SK-N-SH (cell line): ENCODE data around the gene RAB20. TPM values are rescaled to one million over a fixed set of nuclear protein-coding genes. Genes with fewer than 3 reads are reported as not detected.

Experiments
- CTCF ChIA-PET: fragments of 300-600, 350-600 bp; formaldehyde crosslinking; extraction: SDS; loops from one replicate; lab custom pipeline; 2021; lab: Yijun Ruan, JAX
- POLR2A ChIA-PET: fragments of 350-600 bp; sonication (Branson Sonifier 250); formaldehyde crosslinking; extraction: SDS; loops from one replicate; lab custom pipeline; 2020; ENCODE audit warnings: antibody characterized with exemption, inconsistent platforms; lab: Yijun Ruan, JAX
- DNase-seq: peaks from one replicate; pipeline ENCODE4 v3.0.0; 2012
- H2AFZ ChIP-seq: fragments of 200-600 bp; sonication (generic); 2 replicates; pipeline ENCODE4 v1.8.1; 2016; ENCODE audit warnings: antibody characterized with exemption, mild to moderate bottlenecking, low read depth
- H3F3A ChIP-seq: fragments of 200-600 bp; sonication (generic); replicated peaks from 2 replicates; pipeline ENCODE3; 2016; ENCODE audit warnings: antibody characterized with exemption, mild to moderate bottlenecking; ENCODE audit not compliant: insufficient read depth
- H3K27ac ChIP-seq, 2 experiments: fragments of 200-500 bp in 1 of 2; fragments of 200-600 bp in 1 of 2; sonication (Bioruptor generic) in 1 of 2; sonication (generic), shearing (Covaris generic) in 1 of 2; 2 replicates each; pipeline versions ENCODE4 v1.5.1 to v1.6.1; 2014 to 2016; ENCODE audit warnings: low read depth in 2 of 2, inconsistent platforms in 1 of 2, low read length in 1 of 2, mild to moderate bottlenecking in 1 of 2, mixed read lengths in 1 of 2
- H3K27me3 ChIP-seq: fragments of 200-600 bp; sonication (generic), shearing (Covaris generic); 2 replicates; pipeline ENCODE4 v1.6.1; 2016; ENCODE audit warnings: mixed run types; ENCODE audit not compliant: insufficient read depth
- H3K36me3 ChIP-seq, 2 experiments: fragments of 200-500 bp in 1 of 2; fragments of 200-600 bp in 1 of 2; sonication (Bioruptor generic) in 1 of 2; sonication (generic) in 1 of 2; replicated peaks in 1 of 2; 2 replicates each; pipeline versions ENCODE3 to v1.5.1; 2014 to 2016; ENCODE audit warnings: low read length in 1 of 2, mild to moderate bottlenecking in 1 of 2; ENCODE audit not compliant: insufficient read depth in 2 of 2, control insufficient read depth in 1 of 2
- H3K4me1 ChIP-seq, 2 experiments: fragments of 200-500 bp in 1 of 2; fragments of 200-600 bp in 1 of 2; sonication (Bioruptor generic) in 1 of 2; sonication (generic), shearing (Covaris generic) in 1 of 2; 2 replicates each; pipeline versions ENCODE4 v1.5.1 to v1.6.1; 2014 to 2016; ENCODE audit warnings: low read depth in 1 of 2, low read length in 1 of 2, mixed run types in 1 of 2; ENCODE audit not compliant: insufficient read depth in 2 of 2, control insufficient read depth in 1 of 2
- H3K4me2 ChIP-seq: fragments of 200-600 bp; sonication (generic), shearing (Covaris generic); 2 replicates; pipeline ENCODE4 v1.6.1; 2017; ENCODE audit warnings: mixed run types
- H3K4me3 ChIP-seq, 2 experiments: fragments of 200-500 bp in 1 of 2; fragments of 200-600 bp in 1 of 2; sonication (Bioruptor generic) in 1 of 2; sonication (generic), shearing (Covaris generic) in 1 of 2; 2 replicates each; pipeline versions ENCODE4 v1.5.1 to v1.8.1; 2014 to 2016; ENCODE audit warnings: low read depth in 2 of 2, inconsistent platforms in 1 of 2, low read length in 1 of 2, mild to moderate bottlenecking in 1 of 2, mixed read lengths in 1 of 2, moderate library complexity in 1 of 2
- H3K79me2 ChIP-seq: fragments of 200-600 bp; sonication (generic); 2 replicates; pipeline ENCODE4 v1.8.1; 2017; ENCODE audit warnings: mild to moderate bottlenecking; ENCODE audit not compliant: insufficient read depth
- H3K9ac ChIP-seq: fragments of 200-600 bp; sonication (generic); 2 replicates; pipeline ENCODE4 v1.6.1; 2017; ENCODE audit warnings: mixed run types
- H3K9me2 ChIP-seq: fragments of 200-600 bp; sonication (generic); 2 replicates; pipeline ENCODE4 v1.6.1; 2017; ENCODE audit warnings: mixed run types
- H3K9me3 ChIP-seq: fragments of 200-600 bp; sonication (generic); 2 replicates; pipeline ENCODE4 v1.6.1; 2017; ENCODE audit warnings: mixed run types, mild to moderate bottlenecking, moderate library complexity
- H4K20me1 ChIP-seq: fragments of 200-600 bp; sonication (generic); 2 replicates; pipeline ENCODE4 v1.6.1; 2017; ENCODE audit warnings: mild to moderate bottlenecking, mixed run types; ENCODE audit not compliant: insufficient read depth
- EP300 ChIP-seq, 2 experiments: IDR thresholded peaks; 2 replicates each; pipeline versions ENCODE4 v1.4.0 to v1.6.1; 2012; ENCODE audit warnings: borderline replicate concordance in 1 of 2, low read depth in 1 of 2, low read length in 1 of 2
- FOXM1 ChIP-seq: IDR thresholded peaks from 2 replicates; pipeline ENCODE4 v1.4.0; 2012; ENCODE audit warnings: low read depth, mild to moderate bottlenecking
- MEF2A ChIP-seq: IDR thresholded peaks from 2 replicates; pipeline ENCODE4 v1.4.0; 2012; ENCODE audit warnings: low read depth, borderline replicate concordance
- NFIC ChIP-seq: IDR thresholded peaks from 2 replicates; pipeline ENCODE4 v1.4.0; 2012; ENCODE audit warnings: borderline replicate concordance
- NRF1 ChIP-seq: IDR thresholded peaks from 2 replicates; pipeline ENCODE4 v1.6.1; 2012; ENCODE audit warnings: low read depth, mild to moderate bottlenecking, low read length
- RCOR1 ChIP-seq: fragments of 150-350 bp; IDR thresholded peaks from 2 replicates; pipeline ENCODE4 v1.6.1; 2017; ENCODE audit warnings: antibody characterized with exemption, low read length
- WGBS: methylation state at CpG from one replicate; pipeline ENCODE4 v1.1.6; 2017; ENCODE audit warnings: low lambda C conversion rate; 5-methylcytosine and 5-hydroxymethylcytosine counted together
- polyA plus RNA-seq, 3 experiments: library from polyadenylated mRNA; depleted of rRNA; stranded (reverse); fragments of >200 nt; gene quantifications; 2 replicates each; pipeline ENCODE4 v1.2.3, GENCODE V29; 2012
- TF ChIP-seq, protein P1 (sequence below): fragments of 150-350 bp; IDR thresholded peaks from 2 replicates; pipeline ENCODE4 v1.6.1; 2017; ENCODE audit warnings: antibody characterized with exemption, low read length, low read depth, borderline replicate concordance
- TF ChIP-seq, protein P2 (sequence below): fragments of 150-350 bp; IDR thresholded peaks from 2 replicates; pipeline ENCODE4 v1.6.1; 2016; ENCODE audit warnings: mild to moderate bottlenecking, low read depth, low read length
- TF ChIP-seq, protein P3 (sequence below): fragments of 200-600 bp; sonication (generic); IDR thresholded peaks from 2 replicates; pipeline ENCODE4 v1.6.1; 2017; ENCODE audit warnings: antibody characterized with exemption, mild to moderate bottlenecking, moderate library complexity
- TF ChIP-seq, protein P4 (sequence below): IDR thresholded peaks from 2 replicates; pipeline ENCODE4 v1.4.0; 2012; ENCODE audit warnings: low read depth, borderline replicate concordance

The RAB20 gene
- polyA plus RNA-seq, 1 of the 3 experiments (the other 2 are of a cell fraction), result 5.2 TPM

DNA sequence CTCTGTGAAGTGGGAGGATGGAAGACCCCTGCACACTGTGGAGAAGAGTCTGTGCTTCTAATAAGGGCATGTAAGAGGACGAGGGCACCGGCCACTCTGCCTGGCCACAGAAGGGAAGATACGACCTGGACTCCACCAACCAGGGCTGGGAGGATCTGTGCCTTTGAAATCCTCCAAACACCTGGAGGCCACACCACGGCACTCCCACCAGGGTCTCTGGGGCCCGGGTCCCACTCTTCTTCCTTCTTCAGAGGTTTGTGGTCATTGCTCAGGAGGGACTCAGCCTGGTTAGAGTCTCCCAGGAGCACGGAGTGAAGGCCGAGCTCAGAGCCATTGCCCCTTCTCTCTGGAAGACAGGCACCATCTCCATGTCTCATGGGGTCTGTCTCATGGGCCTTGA lies 42.0 kb downstream of the RAB20 start:
- no peak overlapping the region for H3K9ac ChIP-seq
- WGBS, result 93% methylated on average over 3 of the region's 7 CpGs
- TF ChIP-seq FOXM1 (no peak), NFIC (no peak), EP300 (IDR thresholded peaks at IDR 0.05; ENCODE audit: borderline replicate concordance in 1 of 2, low read depth in 1 of 2, low read length in 1 of 2) (no peak), RCOR1 (no peak), MEF2A (no peak)
- TF ChIP-seq, protein P1, sequence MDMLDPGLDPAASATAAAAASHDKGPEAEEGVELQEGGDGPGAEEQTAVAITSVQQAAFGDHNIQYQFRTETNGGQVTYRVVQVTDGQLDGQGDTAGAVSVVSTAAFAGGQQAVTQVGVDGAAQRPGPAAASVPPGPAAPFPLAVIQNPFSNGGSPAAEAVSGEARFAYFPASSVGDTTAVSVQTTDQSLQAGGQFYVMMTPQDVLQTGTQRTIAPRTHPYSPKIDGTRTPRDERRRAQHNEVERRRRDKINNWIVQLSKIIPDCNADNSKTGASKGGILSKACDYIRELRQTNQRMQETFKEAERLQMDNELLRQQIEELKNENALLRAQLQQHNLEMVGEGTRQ, result no peak
- TF ChIP-seq, protein P2, sequence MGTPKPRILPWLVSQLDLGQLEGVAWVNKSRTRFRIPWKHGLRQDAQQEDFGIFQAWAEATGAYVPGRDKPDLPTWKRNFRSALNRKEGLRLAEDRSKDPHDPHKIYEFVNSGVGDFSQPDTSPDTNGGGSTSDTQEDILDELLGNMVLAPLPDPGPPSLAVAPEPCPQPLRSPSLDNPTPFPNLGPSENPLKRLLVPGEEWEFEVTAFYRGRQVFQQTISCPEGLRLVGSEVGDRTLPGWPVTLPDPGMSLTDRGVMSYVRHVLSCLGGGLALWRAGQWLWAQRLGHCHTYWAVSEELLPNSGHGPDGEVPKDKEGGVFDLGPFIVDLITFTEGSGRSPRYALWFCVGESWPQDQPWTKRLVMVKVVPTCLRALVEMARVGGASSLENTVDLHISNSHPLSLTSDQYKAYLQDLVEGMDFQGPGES, result no peak
- TF ChIP-seq, protein P3, sequence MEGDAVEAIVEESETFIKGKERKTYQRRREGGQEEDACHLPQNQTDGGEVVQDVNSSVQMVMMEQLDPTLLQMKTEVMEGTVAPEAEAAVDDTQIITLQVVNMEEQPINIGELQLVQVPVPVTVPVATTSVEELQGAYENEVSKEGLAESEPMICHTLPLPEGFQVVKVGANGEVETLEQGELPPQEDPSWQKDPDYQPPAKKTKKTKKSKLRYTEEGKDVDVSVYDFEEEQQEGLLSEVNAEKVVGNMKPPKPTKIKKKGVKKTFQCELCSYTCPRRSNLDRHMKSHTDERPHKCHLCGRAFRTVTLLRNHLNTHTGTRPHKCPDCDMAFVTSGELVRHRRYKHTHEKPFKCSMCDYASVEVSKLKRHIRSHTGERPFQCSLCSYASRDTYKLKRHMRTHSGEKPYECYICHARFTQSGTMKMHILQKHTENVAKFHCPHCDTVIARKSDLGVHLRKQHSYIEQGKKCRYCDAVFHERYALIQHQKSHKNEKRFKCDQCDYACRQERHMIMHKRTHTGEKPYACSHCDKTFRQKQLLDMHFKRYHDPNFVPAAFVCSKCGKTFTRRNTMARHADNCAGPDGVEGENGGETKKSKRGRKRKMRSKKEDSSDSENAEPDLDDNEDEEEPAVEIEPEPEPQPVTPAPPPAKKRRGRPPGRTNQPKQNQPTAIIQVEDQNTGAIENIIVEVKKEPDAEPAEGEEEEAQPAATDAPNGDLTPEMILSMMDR, result no peak
- H3K9me3 ChIP-seq, result no peaks in the 10 kb centered on the region
- H4K20me1 ChIP-seq, result no peaks in the 10 kb centered on the region
- H3K36me3 ChIP-seq, result no peaks in the 10 kb centered on the region
- H3K9me2 ChIP-seq, result no peaks in the 10 kb centered on the region
- no peaks in the 10 kb centered on the region for H3K27me3 ChIP-seq
- ChIA-PET CTCF (no interaction called here), POLR2A (no interaction called here)
- H3K4me2 ChIP-seq, result no peak overlapping the region
- no peaks in the 10 kb centered on the region for H3F3A ChIP-seq
- no peak overlapping the region for H3K27ac ChIP-seq
- peaks cover 0 to 10% of the 10 kb centered on the region in 2 experiments; a peak in 1 of 4 replicates for H3K4me1 ChIP-seq
- H2AFZ ChIP-seq, result no peak overlapping the region
- no peak for DNase-seq
- no peaks in the 10 kb centered on the region for H3K79me2 ChIP-seq
- H3K4me3 ChIP-seq, result no peak overlapping the region

DNA sequence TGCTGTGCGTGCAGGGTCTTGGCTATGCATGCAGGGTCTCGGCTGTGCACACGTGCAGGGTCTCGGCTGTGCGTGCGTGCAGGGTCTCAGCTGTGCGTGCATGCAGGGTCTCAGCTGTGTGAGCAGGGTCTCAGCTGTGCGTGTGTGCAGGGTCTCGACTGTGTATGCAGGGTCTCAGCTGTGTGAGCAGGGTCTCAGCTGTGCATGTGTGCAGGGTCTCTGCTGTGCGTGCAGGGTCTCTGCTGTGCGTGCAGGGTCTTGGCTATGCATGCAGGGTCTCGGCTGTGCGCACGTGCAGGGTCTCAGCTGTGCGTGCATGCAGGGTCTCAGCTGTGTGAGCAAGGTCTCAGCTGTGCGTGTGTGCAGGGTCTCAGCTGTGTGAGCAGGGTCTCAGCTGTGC lies 42.5 kb downstream of the RAB20 start:
- H3K36me3 ChIP-seq, result peaks cover 0 to 2% of the 10 kb centered on the region in 2 experiments
- H3K4me1 ChIP-seq, result peaks cover 0 to 5% of the 10 kb centered on the region in 2 experiments; a peak in 1 of 4 replicates
- CTCF ChIA-PET, result no interaction called here
- POLR2A ChIA-PET, result no interaction called here
- H3K9ac ChIP-seq, result no peak overlapping the region
- H3K27ac ChIP-seq, result no peak overlapping the region
- H3K27me3 ChIP-seq, result no peaks in the 10 kb centered on the region
- H3K9me2 ChIP-seq, result no peaks in the 10 kb centered on the region
- no peaks in the 10 kb centered on the region for H3K9me3 ChIP-seq
- H3K79me2 ChIP-seq, result no peaks in the 10 kb centered on the region
- 100% methylated on average over 2 of the region's 16 CpGs for WGBS
- no peaks in the 10 kb centered on the region for H3F3A ChIP-seq
- DNase-seq, result no peak
- no peak for TF ChIP-seq NRF1
- TF ChIP-seq, protein P4, sequence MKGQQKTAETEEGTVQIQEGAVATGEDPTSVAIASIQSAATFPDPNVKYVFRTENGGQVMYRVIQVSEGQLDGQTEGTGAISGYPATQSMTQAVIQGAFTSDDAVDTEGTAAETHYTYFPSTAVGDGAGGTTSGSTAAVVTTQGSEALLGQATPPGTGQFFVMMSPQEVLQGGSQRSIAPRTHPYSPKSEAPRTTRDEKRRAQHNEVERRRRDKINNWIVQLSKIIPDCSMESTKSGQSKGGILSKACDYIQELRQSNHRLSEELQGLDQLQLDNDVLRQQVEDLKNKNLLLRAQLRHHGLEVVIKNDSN, result no peak
- TF ChIP-seq, protein P1, result no peak
- no peak overlapping the region for H2AFZ ChIP-seq
- no peak overlapping the region for H3K4me3 ChIP-seq
- no peaks in the 10 kb centered on the region for H4K20me1 ChIP-seq
- no peak overlapping the region for H3K4me2 ChIP-seq
